Panc1 (cell line): ENCODE measurements around the gene CCDC124. TPM values are rescaled to one million over a fixed set of nuclear protein-coding genes. Genes with fewer than 3 reads are reported as not detected.
"Not testable (repeated sequence)": the region's sequence is repeated elsewhere in the genome, so short reads cannot be mapped to it uniquely, and the experiment has no call there.

Source experiments
- ATAC-seq: fragments of 200-7000 bp; cut with Tn5 transposase; 2 replicates; pipeline ENCODE4 v1.9.1; 2020; ENCODE audit warnings: mild to moderate bottlenecking, moderate library complexity
- BruUV-seq: library from RNA; stranded (reverse); fragments of 400-500 nt; replicated peaks from 2 replicates; lab custom pipeline; 2021; lab: Mats Ljungman, UMichigan
- CTCF ChIA-PET: fragments of 300-600 bp; sonication (Branson Sonifier 250); formaldehyde crosslinking; loops from one replicate; lab custom pipeline; 2022; ENCODE audit warnings: antibody characterized with exemption; lab: Charles Lee
- POLR2A ChIA-PET: fragments of 300-600 bp; sonication (Branson Sonifier 250); formaldehyde crosslinking; loops from one replicate; lab custom pipeline; 2022; ENCODE audit warnings: antibody characterized with exemption; lab: Charles Lee
- DNase-seq: peaks from one replicate; pipeline ENCODE4 v3.0.0-alpha.2; 2010; ENCODE audit warnings: low read depth, low spot score
- H3K27ac ChIP-seq: 2 replicates; pipeline ENCODE4 v1.5.1; 2011; ENCODE audit warnings: mild to moderate bottlenecking, low read length, inconsistent platforms
- H3K27me3 ChIP-seq: fragments of 200-500 bp; sonication (Bioruptor generic); 2 replicates; pipeline ENCODE4 v1.6.0; 2014; ENCODE audit warnings: low read length, inconsistent platforms; ENCODE audit not compliant: control insufficient read depth, insufficient read depth
- H3K36me3 ChIP-seq: fragments of 200-500 bp; sonication (Bioruptor generic); 2 replicates; pipeline ENCODE4 v1.5.1; 2014; ENCODE audit warnings: inconsistent platforms, mild to moderate bottlenecking, low read length, moderate library complexity; ENCODE audit not compliant: control insufficient read depth, insufficient read depth
- H3K4me1 ChIP-seq: 2 replicates; pipeline ENCODE4 v1.5.1; 2011; ENCODE audit warnings: inconsistent platforms, mild to moderate bottlenecking, low read length, moderate library complexity; ENCODE audit not compliant: control insufficient read depth, insufficient read depth
- H3K4me3 ChIP-seq, 2 experiments: 2 replicates each; pipeline ENCODE4 v1.5.1; 2011 to 2012; ENCODE audit warnings: low read depth in 2 of 2, low read length in 2 of 2, mild to moderate bottlenecking in 2 of 2, inconsistent platforms in 1 of 2, moderate library complexity in 1 of 2
- H3K9me3 ChIP-seq: fragments of 200-500 bp; sonication (Bioruptor generic); 2 replicates; pipeline ENCODE4 v1.5.1; 2014; ENCODE audit warnings: low read depth, mild to moderate bottlenecking, inconsistent platforms, low read length, moderate library complexity; ENCODE audit not compliant: control insufficient read depth, insufficient read depth
- CTCF ChIP-seq: fragments of 450-650 bp; IDR thresholded peaks from 2 replicates; pipeline ENCODE4 v1.5.1; 2017; ENCODE audit warnings: mild to moderate bottlenecking
- POLR2AphosphoS5 ChIP-seq: IDR thresholded peaks from 2 replicates; pipeline ENCODE4 v1.6.1; 2012; ENCODE audit warnings: mild to moderate bottlenecking, low read depth, low read length, moderate library complexity
- REST ChIP-seq, 2 experiments: IDR thresholded peaks; 2 replicates each; pipeline ENCODE4 v1.6.1; 2011 to 2012; ENCODE audit warnings: low read depth in 2 of 2, control low read depth in 1 of 2, low read length in 1 of 2, mild to moderate bottlenecking in 1 of 2, moderate library complexity in 1 of 2; ENCODE audit not compliant: insufficient read depth in 1 of 2
- SIN3A ChIP-seq: IDR thresholded peaks from 2 replicates; pipeline ENCODE4 v1.6.1; 2012; ENCODE audit warnings: low read depth, mild to moderate bottlenecking, low read length, moderate library complexity, borderline replicate concordance; ENCODE audit not compliant: insufficient read depth
- TCF7L2 ChIP-seq: IDR thresholded peaks from 2 replicates; pipeline ENCODE4 v1.6.1; 2011; ENCODE audit warnings: mild to moderate bottlenecking, low read depth, low read length, inconsistent platforms
- in situ Hi-C: cut with HindIII; loops from 2 replicates; pipeline ENCODE4 v1.10.0; 2016; ENCODE audit warnings: low sequenced_read_pairs, low pct_unique_long_range_greater_than_20kb
- intact Hi-C: fragments of 100-400 bp; cut with micrococcal nuclease; formaldehyde crosslinking; loops from one replicate; pipeline ENCODE4 v1.10.0; 2022; ENCODE audit not compliant: unreplicated experiment
- total RNA-seq: library from RNA; stranded (reverse); gene quantifications from one replicate; pipeline ENCODE4 v1.2.1, GENCODE V29; 2021; ENCODE audit not compliant: unreplicated experiment

The CCDC124 gene
- total RNA-seq, 1 experiment from 2014 or later = 110 TPM

- POLR2A ChIA-PET = no interaction called here
- BruUV-seq = no TSS peak
- Histone ChIP-seq H3K4me1 (no peaks in the 10 kb centered on the region), H3K9me3 (no peaks in the 10 kb centered on the region), H3K4me3 (no peak overlapping the region), H3K27me3 (no peaks in the 10 kb centered on the region), H3K27ac (no peak overlapping the region), H3K36me3 (no peaks in the 10 kb centered on the region)
- in situ Hi-C loops (no loop called here), intact Hi-C loops (no loop called here)
- peak; percentile 75 for ATAC-seq
- CTCF ChIA-PET = no interaction called here
- DNase-seq = no peak
- TF ChIP-seq TCF7L2 = no peak
- TF ChIP-seq POLR2AphosphoS5 = no peak
- no peak for TF ChIP-seq REST (IDR thresholded peaks at IDR 0.05; ENCODE audit: insufficient read depth in 1 of 2, low read depth in 2 of 2, low read length in 1 of 2)
- no peak for TF ChIP-seq CTCF
- no peak for TF ChIP-seq SIN3A
Observed at GRCh38 chr19:17985037-17985818, 52.4 kb downstream of the CCDC124 start.

- H3K9me3 ChIP-seq, H3K36me3 ChIP-seq, POLR2A ChIA-PET, H3K27ac ChIP-seq, CTCF ChIA-PET, H3K4me1 ChIP-seq, ATAC-seq, H3K4me3 ChIP-seq, H3K27me3 ChIP-seq, DNase-seq, BruUV-seq, intact Hi-C loops, in situ Hi-C loops: not testable (repeated sequence)
Observed at GRCh38 chr19:17986569-17986968, 53.8 kb downstream of the CCDC124 start.

GRCh38 chr19:17988161-17988560 lies 55.3 kb downstream of the CCDC124 start:
- no peak overlapping the region for H3K4me3 ChIP-seq
- H3K9me3 ChIP-seq = no peaks in the 10 kb centered on the region
- ChIA-PET CTCF (interaction anchor here (0.6 kb wide), 1 partner anchor 42 kb away, joined by 4 read pairs; no protein-coding TSS in a partner anchor), POLR2A (interaction anchor here (0.6 kb wide), 1 partner anchor 44 kb away, joined by 4 read pairs; no protein-coding TSS in a partner anchor)
- H3K4me1 ChIP-seq = no peaks in the 10 kb centered on the region
- H3K36me3 ChIP-seq = no peaks in the 10 kb centered on the region
- TF ChIP-seq POLR2AphosphoS5 (no peak), TCF7L2 (no peak), REST (IDR thresholded peaks at IDR 0.05; ENCODE audit: insufficient read depth in 1 of 2, low read depth in 2 of 2, low read length in 1 of 2) (no peak), CTCF (no peak), SIN3A (no peak)
- in situ Hi-C loops (no loop called here), intact Hi-C loops (no loop called here)
- H3K27ac ChIP-seq = no peak overlapping the region
- H3K27me3 ChIP-seq = no peaks in the 10 kb centered on the region
- DNase-seq (no peak), ATAC-seq (no peak)
- no TSS peak for BruUV-seq
